ENCODE results near the gene CCDC40. TPM values are rescaled to one million over a fixed set of nuclear protein-coding genes. Genes with fewer than 3 reads are reported as not detected.
"Not testable (repeated sequence)": the region's sequence is repeated elsewhere in the genome, so short reads cannot be mapped to it uniquely, and the experiment has no call there.

CCDC40 gene
- total RNA-seq (2014; rRNA removed; shearing (Covaris generic)), result 13.7 and 14.4 TPM in 2 replicates

- in situ Hi-C loops (cut with HindIII; ENCODE audit: low sequenced_read_pairs), result no loop called here
- DNase-seq (ENCODE audit: low spot score), result peak; percentile 74
These were observed at the start of gene CCDC40 for GRCh38 chr17:80035937-80036714. Gene CCDC40, plus strand, starts transcription at chr17:80036642. Its CDS starts 21 bp downstream, at chr17:80036663.

GRCh38 chr17:79987187-79987934 lies 49.1 kb upstream of the CCDC40 start:
- in situ Hi-C loops (cut with HindIII; ENCODE audit: low sequenced_read_pairs), result loop anchor here (25.0 kb wide), 1 partner anchor 225 kb away; no protein-coding TSS in a partner anchor
- DNase-seq (ENCODE audit: low spot score), result no peak

GRCh38 chr17:79987935-79988184 lies 48.6 kb upstream of the CCDC40 start:
- in situ Hi-C loops (cut with HindIII; ENCODE audit: low sequenced_read_pairs), result loop anchor here (25.0 kb wide), 1 partner anchor 226 kb away; no protein-coding TSS in a partner anchor
- no peak for DNase-seq (ENCODE audit: low spot score)

- in situ Hi-C loops (cut with HindIII; ENCODE audit: low sequenced_read_pairs), result loop anchor here (25.0 kb wide), 1 partner anchor 226 kb away; no protein-coding TSS in a partner anchor
- no peak for DNase-seq (ENCODE audit: low spot score)
These were observed 48.1 kb upstream of the CCDC40 start for GRCh38 chr17:79988185-79988971.

- in situ Hi-C loops (cut with HindIII; ENCODE audit: low sequenced_read_pairs), result loop anchor here (25.0 kb wide), 1 partner anchor 227 kb away; no protein-coding TSS in a partner anchor
These were observed 47.2 kb upstream of the CCDC40 start for GRCh38 chr17:79989106-79989835.

GRCh38 chr17:79990051-79990592 lies 46.3 kb upstream of the CCDC40 start:
- in situ Hi-C loops (cut with HindIII; ENCODE audit: low sequenced_read_pairs), result loop anchor here (25.0 kb wide), 1 partner anchor 228 kb away; no protein-coding TSS in a partner anchor

More at GRCh38 chr17:79989106-79989835, 47.2 kb upstream of the CCDC40 start:
- DNase-seq (ENCODE audit: low spot score), result no peak

GRCh38 chr17:79990704-79991103 lies 45.7 kb upstream of the CCDC40 start:
- DNase-seq (ENCODE audit: low spot score), result no peak
- in situ Hi-C loops (cut with HindIII; ENCODE audit: low sequenced_read_pairs), result loop anchor here (25.0 kb wide), 1 partner anchor 228 kb away; no protein-coding TSS in a partner anchor

More at GRCh38 chr17:79990051-79990592, 46.3 kb upstream of the CCDC40 start:
- no peak for DNase-seq (ENCODE audit: low spot score)

GRCh38 chr17:79991140-79991923 lies 45.1 kb upstream of the CCDC40 start:
- in situ Hi-C loops (cut with HindIII; ENCODE audit: low sequenced_read_pairs), result loop anchor here (25.0 kb wide), 1 partner anchor 229 kb away; no protein-coding TSS in a partner anchor
- DNase-seq (ENCODE audit: low spot score), result peak; percentile 69

- no peak for DNase-seq (ENCODE audit: low spot score)
These were observed 44.4 kb upstream of the CCDC40 start for GRCh38 chr17:79991924-79992648.

GRCh38 chr17:79992649-79993389 lies 43.6 kb upstream of the CCDC40 start:
- DNase-seq (ENCODE audit: low spot score), result no peak
- in situ Hi-C loops (cut with HindIII; ENCODE audit: low sequenced_read_pairs), result loop anchor here (25.0 kb wide), 1 partner anchor 231 kb away; no protein-coding TSS in a partner anchor

More at GRCh38 chr17:79991924-79992648, 44.4 kb upstream of the CCDC40 start:
- in situ Hi-C loops (cut with HindIII; ENCODE audit: low sequenced_read_pairs), result loop anchor here (25.0 kb wide), 1 partner anchor 230 kb away; no protein-coding TSS in a partner anchor

- no peak for DNase-seq (ENCODE audit: low spot score)
- in situ Hi-C loops (cut with HindIII; ENCODE audit: low sequenced_read_pairs), result loop anchor here (25.0 kb wide), 1 partner anchor 231 kb away; no protein-coding TSS in a partner anchor
These were observed 42.8 kb upstream of the CCDC40 start for GRCh38 chr17:79993390-79994227.

GRCh38 chr17:79994228-79994569 lies 42.2 kb upstream of the CCDC40 start:
- in situ Hi-C loops (cut with HindIII; ENCODE audit: low sequenced_read_pairs), result loop anchor here (25.0 kb wide), 1 partner anchor 232 kb away; no protein-coding TSS in a partner anchor

GRCh38 chr17:79994602-79995001 lies 41.8 kb upstream of the CCDC40 start:
- in situ Hi-C loops (cut with HindIII; ENCODE audit: low sequenced_read_pairs), result loop anchor here (25.0 kb wide), 1 partner anchor 232 kb away; no protein-coding TSS in a partner anchor
- no peak for DNase-seq (ENCODE audit: low spot score)

More at GRCh38 chr17:79994228-79994569, 42.2 kb upstream of the CCDC40 start:
- not testable (repeated sequence) for DNase-seq (ENCODE audit: low spot score)

GRCh38 chr17:79995696-79996095 lies 40.7 kb upstream of the CCDC40 start:
- in situ Hi-C loops (cut with HindIII; ENCODE audit: low sequenced_read_pairs), result loop anchor here (25.0 kb wide), 1 partner anchor 233 kb away; no protein-coding TSS in a partner anchor

GRCh38 chr17:79996291-79996690 lies 40.2 kb upstream of the CCDC40 start:
- in situ Hi-C loops (cut with HindIII; ENCODE audit: low sequenced_read_pairs), result loop anchor here (25.0 kb wide), 1 partner anchor 234 kb away; no protein-coding TSS in a partner anchor
- no peak for DNase-seq (ENCODE audit: low spot score)

More at GRCh38 chr17:79995696-79996095, 40.7 kb upstream of the CCDC40 start:
- DNase-seq (ENCODE audit: low spot score), result no peak

Data from G401 (cell line).